Left renal cortex interstitium (tissue), 4 donors: Measurements from ENCODE around the gene NPBWR2. TPM values are rescaled to one million over a fixed set of nuclear protein-coding genes. Genes with fewer than 3 reads are reported as not detected.

ENCODE experiments used
- DNase-seq, 4 donors: peaks; one replicate each; pipeline ENCODE4 v3.0.0-alpha.2; 2013; ENCODE audit warnings: low read depth in 4 of 4, low spot score in 2 of 4, missing footprints in 1 of 4
- polyA plus RNA-seq, 4 donors: library from polyadenylated mRNA; unstranded; fragments of 120-200 nt; gene quantifications; one replicate each; pipeline ENCODE4 v1.2.1, GENCODE V29; 2013; ENCODE audit not compliant: insufficient read length in 4 of 4

The NPBWR2 gene, protein sequence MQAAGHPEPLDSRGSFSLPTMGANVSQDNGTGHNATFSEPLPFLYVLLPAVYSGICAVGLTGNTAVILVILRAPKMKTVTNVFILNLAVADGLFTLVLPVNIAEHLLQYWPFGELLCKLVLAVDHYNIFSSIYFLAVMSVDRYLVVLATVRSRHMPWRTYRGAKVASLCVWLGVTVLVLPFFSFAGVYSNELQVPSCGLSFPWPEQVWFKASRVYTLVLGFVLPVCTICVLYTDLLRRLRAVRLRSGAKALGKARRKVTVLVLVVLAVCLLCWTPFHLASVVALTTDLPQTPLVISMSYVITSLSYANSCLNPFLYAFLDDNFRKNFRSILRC
- polyA plus RNA-seq = not detected

DNA sequence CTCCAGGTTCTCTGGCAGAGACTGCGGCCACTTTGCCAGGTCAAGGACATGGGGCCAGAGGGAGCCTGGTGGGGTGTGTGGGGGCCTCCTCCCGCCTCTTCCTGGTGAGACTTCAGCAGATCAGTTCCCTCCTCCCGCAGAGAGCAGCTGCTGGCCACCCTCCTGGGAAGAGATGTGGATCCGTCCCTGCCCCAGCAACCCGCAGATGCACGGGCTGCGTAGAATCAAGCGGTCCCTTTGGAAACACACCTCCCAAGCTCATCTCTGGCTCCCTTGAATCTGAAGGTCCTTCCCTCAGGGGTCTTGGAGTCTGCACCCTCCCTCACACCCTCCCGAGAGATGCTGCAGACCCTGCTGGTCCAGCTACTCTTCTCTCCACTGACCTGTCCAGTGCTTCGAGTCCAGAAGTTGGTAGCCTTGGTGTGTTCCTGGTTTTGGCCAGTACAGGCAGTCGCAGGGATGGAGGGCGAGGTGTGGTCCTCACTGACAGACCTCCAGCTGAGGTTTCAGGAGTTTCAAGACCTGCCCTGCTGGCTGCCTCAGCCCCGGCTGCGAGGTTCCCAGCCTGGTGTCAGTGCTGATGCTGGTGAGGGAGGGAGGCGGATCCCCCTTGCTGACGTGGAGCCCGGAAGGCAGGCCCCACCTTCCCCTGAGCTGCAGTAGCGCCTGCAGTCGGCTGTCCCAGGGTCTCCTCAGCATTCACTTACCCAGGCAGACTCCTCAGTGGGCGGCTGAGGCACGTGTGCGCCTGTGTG lies at the start of gene NPBWR2:
Gene NPBWR2, minus strand, starts transcription at position 585 of the 755 bp plus-strand sequence. CDS start 734 bp downstream, outside the sequence.
- DNase-seq = no peak

- no peak for DNase-seq
Measured at GRCh38 chr20:64156136-64156885, 48.9 kb upstream of the NPBWR2 start.

DNA sequence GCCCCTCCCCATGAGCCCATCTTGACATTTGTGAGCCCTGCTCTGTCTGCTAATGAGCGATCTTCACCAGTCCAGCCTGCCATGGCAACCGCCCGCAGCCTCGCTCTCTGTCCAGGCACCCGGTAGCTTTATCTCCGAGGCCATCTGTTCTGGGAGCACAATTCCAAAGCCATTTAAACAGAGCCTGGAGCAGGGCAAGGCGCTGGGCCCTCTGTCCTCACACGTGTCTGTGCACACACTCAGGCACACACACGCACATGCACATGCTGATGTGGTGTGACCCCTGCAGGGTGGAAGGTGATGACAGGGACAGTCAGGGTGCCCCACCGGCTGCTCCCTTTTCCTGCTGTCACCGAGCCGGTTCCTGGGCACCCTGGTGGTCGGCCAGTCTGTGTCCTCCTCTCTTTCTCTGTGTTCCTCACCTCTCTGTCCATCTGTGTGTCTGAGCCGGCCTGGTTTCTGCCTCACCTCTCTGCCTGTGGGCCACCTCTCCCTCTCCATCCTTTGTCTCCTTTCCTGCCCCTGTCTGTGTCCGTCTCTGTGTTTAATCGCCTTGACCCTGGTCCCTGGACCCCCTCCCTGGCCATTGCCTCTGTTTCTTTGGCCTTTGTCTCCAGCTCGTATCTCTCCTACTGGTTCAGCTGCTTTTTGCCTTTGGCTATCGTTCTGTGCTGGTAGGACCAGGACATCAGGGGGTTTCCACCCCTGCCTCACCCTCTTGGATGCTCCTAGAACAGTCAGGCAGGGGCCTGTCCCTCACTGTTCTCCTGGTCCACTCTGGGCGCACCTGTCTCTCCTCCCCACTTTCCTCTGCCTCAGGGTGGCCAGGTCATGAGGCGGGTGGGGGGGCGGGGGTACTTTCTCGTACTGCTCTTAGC lies 48.1 kb upstream of the NPBWR2 start:
- no peak for DNase-seq

DNA sequence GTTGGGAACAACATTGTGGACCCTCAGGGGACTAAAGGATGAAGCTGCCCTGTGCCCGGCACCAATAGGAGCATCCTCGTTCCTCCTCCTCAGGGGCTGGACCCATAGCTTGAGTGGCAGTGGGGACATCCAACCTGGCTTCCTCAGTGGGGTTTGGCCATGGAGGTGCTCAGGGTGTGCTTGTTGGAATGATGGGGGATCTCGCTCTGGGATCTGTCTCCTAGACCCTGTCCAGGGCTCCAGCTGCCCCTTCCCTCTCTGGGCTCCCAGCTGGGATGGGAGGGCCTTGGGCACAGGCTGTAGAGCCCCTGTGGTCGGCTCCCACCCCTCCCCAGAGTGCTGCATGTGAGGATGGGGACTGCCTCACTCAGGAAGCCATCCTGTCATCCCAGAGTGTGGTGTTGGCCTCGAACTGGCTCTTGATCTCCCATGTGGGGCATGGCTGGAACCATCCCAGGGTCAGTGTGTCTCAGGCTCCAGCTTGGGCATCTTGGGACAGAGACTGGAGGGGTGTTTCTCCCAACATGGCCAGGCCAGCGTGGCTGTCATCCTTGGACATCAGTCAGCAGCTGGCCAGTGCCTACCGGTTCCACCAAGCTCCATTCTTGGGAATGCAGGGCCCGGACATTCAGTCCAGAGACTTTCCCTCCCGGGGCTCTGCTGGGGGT lies 47.4 kb upstream of the NPBWR2 start:
- DNase-seq = no peak

- DNase-seq = no peak
Measured at GRCh38 chr20:64153861-64154589, 46.7 kb upstream of the NPBWR2 start.

DNA sequence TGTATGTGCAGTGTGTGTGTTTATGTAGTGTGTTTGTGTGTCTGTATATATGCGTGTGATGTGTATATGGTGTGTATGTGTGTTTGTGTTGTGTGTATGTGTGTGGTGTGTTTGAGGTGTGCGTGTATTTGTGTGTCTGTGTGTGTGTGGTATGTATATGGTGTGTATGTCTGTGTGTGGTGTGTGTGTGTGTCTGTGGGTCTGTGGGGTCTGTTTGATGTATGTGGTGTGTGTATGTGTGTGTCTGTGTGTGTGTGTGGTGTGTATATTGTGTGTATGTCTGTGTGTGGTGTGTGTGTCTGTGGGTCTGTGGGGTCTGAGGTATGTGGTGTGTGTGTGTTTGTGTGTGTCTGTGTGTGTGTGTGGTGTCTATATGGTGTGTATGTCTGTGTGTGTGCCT lies 46.0 kb upstream of the NPBWR2 start:
- no peak for DNase-seq

DNA sequence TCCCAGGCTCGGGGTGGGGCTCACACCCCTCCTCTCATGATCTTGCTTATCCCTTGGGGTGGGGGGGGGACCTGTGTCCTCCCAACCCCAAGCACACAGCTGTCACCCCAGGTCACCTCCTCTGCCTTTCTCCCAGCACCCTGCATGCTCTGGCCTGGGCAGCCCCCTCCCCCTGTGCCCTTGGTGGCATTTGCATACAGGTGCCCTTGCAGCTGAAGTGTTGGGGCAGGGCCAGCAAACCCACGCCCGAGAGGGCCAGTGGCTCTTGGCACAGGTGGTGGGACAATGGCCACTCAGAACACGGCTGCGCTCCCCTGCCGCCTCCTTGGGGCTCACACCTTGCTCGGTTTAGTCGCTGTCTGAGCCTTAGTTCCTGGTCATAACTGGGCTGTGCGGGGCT lies 45.5 kb upstream of the NPBWR2 start:
- no peak for DNase-seq

GRCh38 chr20:64151633-64152530 lies 44.5 kb upstream of the NPBWR2 start:
- DNase-seq = no peak

DNA sequence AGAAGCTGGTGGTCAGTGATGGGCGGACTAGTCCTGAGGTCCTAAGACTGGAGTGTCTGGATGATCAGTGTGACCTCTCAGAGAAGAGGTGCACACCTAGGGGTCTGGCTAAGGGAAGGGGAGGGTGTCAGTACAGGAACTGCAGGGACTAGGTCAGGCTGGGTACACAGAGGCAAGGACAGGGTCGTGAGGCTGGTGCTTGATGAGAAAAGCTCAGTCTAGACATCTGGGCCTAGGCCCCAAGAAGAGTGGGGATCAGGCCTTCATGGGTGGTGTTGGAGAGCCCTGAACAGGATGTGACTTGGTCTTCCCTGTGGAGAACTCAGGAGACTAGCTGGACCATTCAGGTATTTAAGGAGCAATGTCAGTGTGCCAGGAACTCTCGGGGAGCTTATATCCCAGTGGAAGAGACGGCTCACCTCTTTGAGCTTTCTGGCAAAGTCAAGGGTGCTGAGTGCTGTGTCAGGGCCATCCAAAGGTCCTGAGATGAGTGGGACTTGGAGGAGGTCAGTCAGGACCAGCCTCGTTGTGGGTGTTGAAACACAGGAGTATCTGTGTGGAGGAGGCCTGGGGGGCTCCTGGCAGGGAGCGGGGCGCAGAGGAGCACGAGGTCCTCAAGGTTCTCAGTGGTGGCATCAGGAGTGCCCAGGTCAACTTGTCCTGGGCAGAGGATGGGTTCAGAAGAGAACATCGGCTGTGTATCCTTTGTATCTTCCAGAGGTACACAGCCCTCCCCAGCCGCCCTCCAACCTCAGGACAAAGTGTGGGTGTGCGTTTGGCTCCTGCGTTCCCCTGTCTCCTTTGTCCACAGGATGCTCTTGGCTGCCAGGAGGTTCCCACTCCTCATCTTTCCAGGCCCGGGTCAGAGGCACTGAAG lies 43.6 kb upstream of the NPBWR2 start:
- no peak for DNase-seq

- DNase-seq = no peak
Measured at GRCh38 chr20:64149809-64150560, 42.6 kb upstream of the NPBWR2 start.

- no peak for DNase-seq
Measured at GRCh38 chr20:64149141-64149540, 41.8 kb upstream of the NPBWR2 start.

DNA sequence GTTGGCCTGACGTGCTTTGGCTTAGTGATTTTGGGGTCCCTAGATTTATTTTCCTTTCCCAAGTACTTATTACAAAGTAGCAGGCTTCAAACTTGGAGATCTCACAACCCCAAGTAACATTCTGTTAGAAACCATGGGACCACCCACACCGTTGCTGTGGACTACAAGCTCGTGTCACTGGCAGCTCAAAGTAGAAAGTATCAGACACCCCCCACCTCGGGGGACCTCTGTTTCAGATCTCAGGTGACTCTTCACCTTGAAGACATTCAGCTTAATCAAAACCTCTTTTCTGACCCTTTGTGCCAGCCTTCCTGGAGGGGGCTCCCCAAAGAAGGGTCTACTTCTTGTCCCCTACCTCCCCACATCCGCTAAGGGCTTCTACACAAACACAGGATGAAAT lies 41.2 kb upstream of the NPBWR2 start:
- no peak for DNase-seq

- no peak for DNase-seq
Measured at GRCh38 chr20:64146936-64147477, 39.6 kb upstream of the NPBWR2 start.

- DNase-seq = no peak
Measured at GRCh38 chr20:64146301-64146935, 39.1 kb upstream of the NPBWR2 start.

GRCh38 chr20:64145458-64146300 lies 38.3 kb upstream of the NPBWR2 start:
- no peak for DNase-seq
